ENCODE results near the gene ADAMTS17. TPM values are rescaled to one million over a fixed set of nuclear protein-coding genes. Genes with fewer than 3 reads are reported as not detected.

Gene ADAMTS17
- total and polyA plus RNA-seq, 3 donors from 2014 or later = 6.8 to 17.8 (median 12.4) TPM

DNA sequence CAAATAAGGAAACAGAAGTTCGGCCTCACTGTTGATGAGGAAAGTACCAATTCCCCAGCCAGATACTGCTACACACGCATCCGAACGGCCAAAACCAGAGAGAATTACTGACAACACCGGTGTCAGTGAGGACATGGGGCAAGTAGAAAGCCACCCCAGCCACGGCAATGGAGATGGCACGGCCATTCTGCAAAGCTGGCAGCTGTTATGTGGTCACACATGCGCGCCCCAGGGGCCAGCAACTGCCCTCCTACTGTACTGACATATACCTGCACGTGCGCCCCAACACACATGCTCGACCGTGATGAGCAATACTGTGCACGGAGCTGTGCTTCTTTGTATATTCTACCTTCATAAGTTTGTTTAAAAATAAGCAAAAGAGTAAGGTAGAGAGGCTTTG is 217.4 kb downstream of the ADAMTS17 start:
- intact Hi-C loops (cut with DNase I; ENCODE audit: low total_unique reads) = no loop called here
- Histone ChIP-seq H3K27me3 (no peaks in the 10 kb centered on the region), H3K4me3 (no peak overlapping the region), H3K27ac (no peak overlapping the region), H3K9me3 (no peaks in the 10 kb centered on the region), H3K4me1 (no peaks in the 10 kb centered on the region), H3K36me3 (ENCODE audit: low read depth, missing control alignments) (no peaks in the 10 kb centered on the region)
- WGBS, 2 donors = 95 to 96% methylated on average over 14 of the region's 14 CpGs
- no peak for TF ChIP-seq CTCF (IDR thresholded peaks at IDR 0.05)
- no peak for TF ChIP-seq POLR2A (IDR thresholded peaks at IDR 0.05)
- no peak for DNase-seq

DNA sequence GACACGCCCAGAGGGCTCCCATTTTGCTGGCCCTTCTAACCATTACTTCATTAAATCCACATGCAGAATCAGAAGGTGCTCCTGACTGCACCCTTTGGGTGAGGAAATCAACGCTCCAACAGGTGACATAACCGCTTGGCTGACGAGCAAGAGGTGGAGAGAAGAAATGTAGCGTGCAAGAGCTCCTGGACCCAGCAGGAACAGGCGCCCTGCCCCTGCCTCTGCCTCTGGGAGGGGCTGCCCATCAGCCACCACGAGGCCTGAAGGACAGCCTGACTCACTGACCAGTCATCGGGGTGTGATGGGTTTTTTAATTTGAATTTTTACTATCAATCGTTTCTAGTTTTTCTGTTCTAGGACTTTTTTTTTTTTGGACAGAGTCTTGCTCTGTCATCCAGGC is 218.2 kb downstream of the ADAMTS17 start:
- intact Hi-C loops (cut with DNase I; ENCODE audit: low total_unique reads) = no loop called here
- Histone ChIP-seq H3K27ac (no peak overlapping the region), H3K9me3 (no peaks in the 10 kb centered on the region), H3K36me3 (ENCODE audit: low read depth, missing control alignments) (no peaks in the 10 kb centered on the region), H3K27me3 (no peaks in the 10 kb centered on the region), H3K4me3 (no peak overlapping the region), H3K4me1 (no peaks in the 10 kb centered on the region)
- TF ChIP-seq POLR2A (IDR thresholded peaks at IDR 0.05) (no peak), CTCF (IDR thresholded peaks at IDR 0.05) (no peak)
- DNase-seq = no peak
- 84 to 93% methylated on average over 9 of the region's 9 CpGs for WGBS, 2 donors

DNA sequence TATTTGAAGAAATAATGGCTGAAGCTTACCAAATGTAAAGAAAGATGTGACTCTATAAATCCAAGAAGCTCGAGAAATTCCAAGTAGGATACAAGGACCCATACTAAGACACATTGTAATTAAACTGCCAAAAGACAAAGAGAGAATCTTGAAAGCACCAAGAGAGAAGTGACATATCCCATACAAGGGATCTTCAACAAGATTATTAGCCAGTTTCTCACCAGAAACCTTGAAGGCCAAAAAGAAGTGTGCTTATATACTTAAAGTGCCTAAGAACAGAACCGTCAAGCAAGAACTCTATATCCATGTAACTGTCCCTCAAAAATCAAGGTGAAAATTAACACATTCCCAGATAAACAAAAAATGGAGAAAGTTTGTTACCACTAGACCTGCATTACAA is 220.5 kb downstream of the ADAMTS17 start:
- Histone ChIP-seq H3K9me3 (no peaks in the 10 kb centered on the region), H3K36me3 (ENCODE audit: low read depth, missing control alignments) (no peaks in the 10 kb centered on the region), H3K4me3 (no peak overlapping the region), H3K27me3 (no peaks in the 10 kb centered on the region), H3K4me1 (no peaks in the 10 kb centered on the region), H3K27ac (no peak overlapping the region)
- no peak for DNase-seq
- 90 to 95% methylated on average over 2 of the region's 2 CpGs for WGBS, 2 donors
- intact Hi-C loops (cut with DNase I; ENCODE audit: low total_unique reads) = no loop called here
- TF ChIP-seq CTCF (IDR thresholded peaks at IDR 0.05) (no peak), POLR2A (IDR thresholded peaks at IDR 0.05) (no peak)

DNA sequence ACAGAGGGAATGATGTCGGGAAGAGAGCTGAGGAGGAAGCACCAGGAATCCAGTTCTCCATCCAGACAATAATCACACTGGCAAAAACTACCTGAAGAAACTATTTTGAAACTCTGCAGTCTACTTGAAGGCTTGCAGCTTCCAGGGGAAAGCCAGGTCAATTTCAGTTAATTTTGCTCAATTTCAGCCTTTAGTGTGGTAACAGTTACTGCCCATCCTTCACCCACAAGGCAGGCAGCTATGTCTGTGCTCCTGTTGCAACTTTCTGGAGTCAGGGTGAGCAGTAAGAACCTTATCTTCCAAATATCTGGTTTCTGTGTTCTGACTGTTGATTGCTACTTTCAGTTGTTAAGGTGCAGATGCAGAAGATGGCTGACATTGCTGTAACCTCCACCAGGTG is 221.7 kb downstream of the ADAMTS17 start:
- intact Hi-C loops (cut with DNase I; ENCODE audit: low total_unique reads) = no loop called here
- H3K36me3 ChIP-seq (ENCODE audit: low read depth, missing control alignments) = no peaks in the 10 kb centered on the region
- WGBS, 2 donors = 94 to 100% methylated on average over 1 of the region's 1 CpG

GRCh38 chr15:100118546-100118945 is 223.2 kb downstream of the ADAMTS17 start:
- H3K27ac ChIP-seq = no peak overlapping the region
- H3K27me3 ChIP-seq = no peaks in the 10 kb centered on the region
- no peaks in the 10 kb centered on the region for H3K9me3 ChIP-seq
- H3K4me3 ChIP-seq = no peak overlapping the region
- no peaks in the 10 kb centered on the region for H3K36me3 ChIP-seq (ENCODE audit: low read depth, missing control alignments)
- intact Hi-C loops (cut with DNase I; ENCODE audit: low total_unique reads) = no loop called here
- TF ChIP-seq POLR2A (IDR thresholded peaks at IDR 0.05) (no peak), CTCF (IDR thresholded peaks at IDR 0.05) (no peak)
- DNase-seq = no peak
- H3K4me1 ChIP-seq = peaks cover 14% of the 10 kb centered on the region
- WGBS, 2 donors = 85 to 86% methylated on average over 8 to 9 of the region's 9 CpGs

More for the DNA sequence above, 221.7 kb downstream of the ADAMTS17 start:
- H3K4me3 ChIP-seq = no peak overlapping the region
- H3K27ac ChIP-seq = no peak overlapping the region
- no peaks in the 10 kb centered on the region for H3K9me3 ChIP-seq
- no peak for TF ChIP-seq POLR2A (IDR thresholded peaks at IDR 0.05)
- H3K4me1 ChIP-seq = peaks cover 1% of the 10 kb centered on the region
- DNase-seq = no peak
- H3K27me3 ChIP-seq = no peaks in the 10 kb centered on the region

Data from testis (tissue), 3 donors.